NCI-H226 (cell line): Measurements from ENCODE around the gene DSC2.

ENCODE experiments used
- DNase-seq: peaks from one replicate; pipeline ENCODE4 v3.0.0-alpha.2; 2015

Gene DSC2

DNA sequence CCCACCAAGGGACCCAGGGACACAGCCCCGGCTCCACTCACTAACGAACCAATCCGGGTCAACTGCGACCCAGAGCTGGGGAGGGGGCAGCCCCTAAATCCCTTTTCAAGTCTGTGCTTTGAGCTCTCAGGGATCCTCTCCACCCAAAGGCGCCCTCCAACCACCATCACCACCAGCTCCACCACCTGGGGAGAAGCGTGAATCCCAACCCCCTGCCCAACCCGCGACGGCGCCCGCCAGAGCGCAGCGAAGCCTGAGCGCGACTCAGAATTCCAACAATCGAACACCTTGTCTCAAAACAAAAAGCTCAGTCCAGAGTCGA lies 60.2 kb downstream of the DSC2 start:
- no peak for DNase-seq

GRCh38 chr18:31041271-31042083 lies 60.7 kb downstream of the DSC2 start:
- peak; percentile 60 for DNase-seq

DNA sequence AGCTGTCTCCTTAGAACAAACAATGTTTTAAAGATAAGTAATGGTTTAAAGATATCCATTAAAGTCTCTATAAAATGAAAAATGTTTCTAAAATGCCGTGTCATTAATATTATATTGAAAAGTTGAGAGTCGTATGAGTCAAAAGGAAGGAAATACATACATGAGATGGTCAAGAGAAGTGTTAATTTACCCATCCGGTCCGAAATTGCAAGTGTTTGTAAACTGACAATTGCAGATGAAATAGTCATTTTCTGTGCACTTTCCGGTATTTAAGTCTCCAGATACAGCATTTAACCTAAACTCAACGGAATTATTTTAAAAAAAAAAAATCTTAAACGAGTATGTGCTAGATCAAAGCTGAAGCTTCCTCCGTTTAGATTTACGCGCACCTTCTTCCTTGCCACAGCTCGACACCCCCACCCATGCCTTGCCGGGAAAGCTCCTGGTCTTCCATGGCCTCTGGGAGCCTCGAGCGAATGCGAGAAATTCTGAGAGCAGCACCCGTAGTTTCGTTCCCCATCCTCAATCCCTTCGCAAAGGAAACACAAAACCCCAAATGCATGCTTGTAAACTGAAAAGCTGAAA lies 61.4 kb downstream of the DSC2 start:
- peak; percentile 36 for DNase-seq

DNA sequence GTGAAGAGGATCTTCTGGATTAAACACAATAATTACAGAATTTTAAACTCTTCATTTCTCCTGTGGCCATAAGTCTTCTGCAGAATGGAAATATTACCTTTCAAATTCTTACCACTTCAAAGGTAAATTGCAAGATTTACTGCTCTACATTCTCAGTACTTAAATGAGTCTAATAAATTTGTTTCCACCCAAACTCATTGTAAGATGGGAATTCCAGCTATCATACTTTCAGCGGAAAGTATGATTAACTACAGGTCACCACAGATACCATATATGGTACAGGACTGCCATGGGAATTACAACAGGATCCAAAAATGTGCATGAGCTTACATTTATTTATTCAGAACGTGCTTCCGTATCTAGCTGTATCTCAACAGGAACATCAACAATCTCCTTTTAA lies 62.8 kb downstream of the DSC2 start:
- DNase-seq: peak; percentile 69

DNA sequence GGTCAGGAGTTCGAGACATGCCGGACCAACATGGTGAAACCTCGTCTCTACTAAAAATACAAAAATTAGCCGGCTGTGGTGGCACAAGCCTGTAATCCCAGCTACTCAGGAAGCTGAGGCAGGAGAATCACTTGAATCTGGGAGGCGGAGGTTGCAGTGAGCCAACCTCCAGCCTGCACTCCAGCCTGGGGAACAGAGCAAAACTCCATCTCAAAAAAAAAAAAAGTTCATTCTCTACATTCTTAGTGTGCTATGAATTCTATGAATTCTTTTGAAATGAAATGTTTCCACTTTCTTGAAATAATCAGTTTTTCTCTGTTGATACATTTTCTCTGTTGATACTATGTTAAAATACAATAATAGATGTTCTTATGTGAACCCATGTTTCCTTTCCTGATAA lies 64.5 kb downstream of the DSC2 start:
- DNase-seq: peak; percentile 60

DNA sequence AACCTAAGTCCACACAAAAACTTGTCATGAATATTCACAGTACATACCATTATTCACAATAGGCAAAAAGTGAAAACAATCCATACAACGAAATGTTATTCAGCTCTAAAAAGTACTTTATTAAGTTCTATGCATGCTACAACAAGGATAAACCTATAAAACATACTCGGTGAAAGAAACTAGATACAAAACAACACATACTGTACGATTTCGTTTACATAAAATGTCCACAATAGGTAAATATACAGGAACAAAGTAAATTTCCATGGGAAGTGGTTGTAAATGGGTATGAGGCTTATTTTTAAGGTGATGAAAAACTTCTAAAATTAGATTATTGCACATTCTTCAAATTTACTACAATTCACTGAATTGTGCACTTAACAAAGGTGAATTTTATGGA lies 67.7 kb downstream of the DSC2 start:
- DNase-seq: no peak

- no peak for DNase-seq
Observed at GRCh38 chr18:31030574-31031278, 71.5 kb downstream of the DSC2 start.

DNA sequence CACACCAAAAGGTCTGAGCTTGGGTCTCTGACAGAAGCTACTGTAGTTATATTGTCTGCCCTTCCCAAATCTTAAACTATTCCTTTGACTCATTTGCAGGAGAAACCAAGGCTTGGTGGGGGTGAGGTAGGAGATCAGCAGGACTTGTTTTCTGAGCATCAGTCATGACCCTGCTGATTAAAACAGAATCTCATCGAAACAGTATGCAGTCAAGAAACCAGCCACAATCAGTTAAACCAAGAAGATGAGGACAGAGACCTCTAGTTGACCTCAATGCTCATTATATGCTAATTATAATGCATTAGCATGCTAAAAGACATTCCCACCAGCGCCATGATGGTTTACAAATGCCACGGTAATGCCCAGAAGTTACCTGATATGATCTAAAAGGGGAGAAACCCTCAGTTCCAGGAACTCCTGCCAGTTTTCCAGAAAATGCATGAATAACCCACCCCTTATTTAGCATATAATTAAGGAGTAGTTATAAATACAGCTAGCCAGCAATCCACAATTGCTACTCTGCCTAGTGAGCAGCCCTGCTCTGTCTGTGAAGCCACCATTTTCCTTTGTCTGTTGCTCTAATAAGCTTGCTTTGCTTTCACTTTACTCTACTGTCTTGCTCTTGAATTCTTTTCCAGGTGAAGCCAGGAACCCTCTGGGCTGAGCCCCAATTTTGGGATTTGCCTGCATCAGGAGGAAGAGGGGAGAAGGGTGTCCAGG lies 86.3 kb downstream of the DSC2 start:
- DNase-seq: no peak

GRCh38 chr18:31011455-31011854 lies 90.8 kb downstream of the DSC2 start:
- DNase-seq: peak; percentile 86

DNA sequence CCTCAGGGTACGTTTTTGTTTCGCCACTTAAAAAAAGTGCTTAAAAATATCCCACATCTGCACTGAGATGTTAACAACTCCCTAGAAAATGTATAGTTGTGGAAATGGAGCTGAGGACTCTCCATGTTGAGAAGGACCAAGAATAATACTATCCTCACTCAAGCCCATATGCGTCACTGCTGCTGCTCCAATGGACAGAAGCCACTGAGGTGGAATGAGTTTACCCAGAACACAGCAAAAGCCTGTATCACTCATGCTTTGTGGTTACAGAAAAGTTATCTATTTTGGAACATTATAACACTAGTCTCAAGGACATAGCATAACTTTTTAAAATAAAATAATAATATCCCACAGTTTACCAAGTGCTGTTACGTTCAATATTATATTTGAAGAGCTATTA lies 91.6 kb downstream of the DSC2 start:
- no peak for DNase-seq
